ENCODE results near the gene GJB3.
A peak's percentile ranks its signal among the peaks of the same experiment; 100 is the strongest.
"Not testable (repeated sequence)": the region's sequence is repeated elsewhere in the genome, so short reads cannot be mapped to it uniquely, and the experiment has no call there.

GJB3 gene

DNA sequence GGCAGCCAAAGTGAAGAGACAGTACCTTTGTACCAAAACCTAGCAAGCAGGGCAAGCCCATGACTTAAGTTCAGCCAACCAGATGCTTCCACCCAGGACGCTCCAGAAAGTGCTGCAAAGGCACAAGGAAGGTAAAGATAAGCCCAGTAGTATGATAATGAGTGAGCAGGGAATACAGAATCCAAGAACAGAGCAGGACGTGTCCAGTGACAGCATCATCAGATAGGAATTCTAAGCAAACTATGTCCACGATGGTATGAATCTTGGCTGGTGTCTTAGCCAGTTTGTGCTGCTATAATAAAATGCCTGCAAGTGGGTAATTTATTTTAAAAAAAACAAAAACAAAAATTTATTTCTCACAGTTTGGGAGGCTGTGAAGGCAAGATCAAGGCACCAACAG, 25.4 kb downstream of the GJB3 start:
- CTCF ChIA-PET: no interaction called here
- POLR2A ChIA-PET (ENCODE audit: low non-redundant PET): no interaction called here
- H3K27ac ChIP-seq: no peak overlapping the region
- DNase-seq (ENCODE audit: low spot score): peak; percentile 21
- TF ChIP-seq, protein P1, sequence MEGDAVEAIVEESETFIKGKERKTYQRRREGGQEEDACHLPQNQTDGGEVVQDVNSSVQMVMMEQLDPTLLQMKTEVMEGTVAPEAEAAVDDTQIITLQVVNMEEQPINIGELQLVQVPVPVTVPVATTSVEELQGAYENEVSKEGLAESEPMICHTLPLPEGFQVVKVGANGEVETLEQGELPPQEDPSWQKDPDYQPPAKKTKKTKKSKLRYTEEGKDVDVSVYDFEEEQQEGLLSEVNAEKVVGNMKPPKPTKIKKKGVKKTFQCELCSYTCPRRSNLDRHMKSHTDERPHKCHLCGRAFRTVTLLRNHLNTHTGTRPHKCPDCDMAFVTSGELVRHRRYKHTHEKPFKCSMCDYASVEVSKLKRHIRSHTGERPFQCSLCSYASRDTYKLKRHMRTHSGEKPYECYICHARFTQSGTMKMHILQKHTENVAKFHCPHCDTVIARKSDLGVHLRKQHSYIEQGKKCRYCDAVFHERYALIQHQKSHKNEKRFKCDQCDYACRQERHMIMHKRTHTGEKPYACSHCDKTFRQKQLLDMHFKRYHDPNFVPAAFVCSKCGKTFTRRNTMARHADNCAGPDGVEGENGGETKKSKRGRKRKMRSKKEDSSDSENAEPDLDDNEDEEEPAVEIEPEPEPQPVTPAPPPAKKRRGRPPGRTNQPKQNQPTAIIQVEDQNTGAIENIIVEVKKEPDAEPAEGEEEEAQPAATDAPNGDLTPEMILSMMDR (conservative IDR thresholded peaks at IDR 0.05; ENCODE audit: low read depth): no peak

DNA sequence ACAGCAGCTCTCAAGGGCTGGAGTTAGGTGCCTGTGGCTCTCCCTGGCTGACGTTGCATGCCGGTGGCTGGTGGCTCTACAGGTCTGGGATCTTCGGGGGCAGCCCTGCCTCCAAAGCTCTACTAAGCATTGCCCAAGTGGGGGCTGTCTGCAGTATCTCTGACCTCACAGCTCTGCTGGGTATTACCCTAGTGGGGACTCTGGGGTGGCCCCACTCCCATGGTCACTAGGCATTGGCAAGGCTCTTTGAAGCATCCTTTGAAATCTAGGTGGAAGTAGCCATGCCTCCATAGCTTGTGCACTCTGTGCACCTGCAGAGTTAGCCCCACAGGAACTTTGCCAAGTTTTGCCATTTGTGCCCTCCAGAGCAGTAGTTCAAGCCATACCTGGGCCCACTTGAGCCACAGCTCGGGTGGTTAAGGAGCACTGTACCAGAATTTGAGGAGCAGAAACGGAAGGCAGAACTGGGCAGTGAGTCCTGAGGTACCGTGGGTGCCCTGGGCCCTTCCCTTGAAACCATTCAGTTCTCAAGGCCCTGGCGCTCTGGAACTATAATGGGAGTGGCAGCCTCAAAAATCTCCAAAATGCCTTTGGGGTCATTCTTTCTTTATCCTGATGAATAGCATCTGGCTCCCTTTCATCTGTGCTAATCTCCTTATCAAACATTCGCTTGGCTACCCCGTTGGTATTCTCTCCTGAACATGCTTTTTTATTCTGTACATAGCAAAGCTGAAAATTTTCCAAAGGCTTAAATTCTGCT, 27.2 kb downstream of the GJB3 start:
- TF ChIP-seq, protein P1 (conservative IDR thresholded peaks at IDR 0.05; ENCODE audit: low read depth): no peak

DNA sequence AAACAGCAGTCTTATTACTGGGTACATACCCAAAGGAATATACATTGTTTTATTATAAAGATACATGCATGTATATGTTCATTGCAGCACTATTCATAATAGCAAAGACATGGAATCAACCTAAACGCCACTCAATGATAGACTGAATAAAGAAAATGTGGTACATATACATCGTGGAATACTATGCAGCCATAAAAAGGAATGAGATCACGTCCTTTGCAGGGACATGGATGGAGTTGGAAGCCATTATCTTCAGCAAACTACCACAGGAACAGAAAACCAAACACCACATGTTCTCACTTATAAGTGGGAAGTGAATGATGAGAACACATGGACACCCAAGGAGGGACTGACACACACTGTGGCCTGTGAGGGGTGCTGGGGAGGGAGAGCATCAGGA, 29.8 kb downstream of the GJB3 start:
- DNase-seq (ENCODE audit: low spot score); CTCF ChIA-PET; H3K27ac ChIP-seq; POLR2A ChIA-PET (ENCODE audit: low non-redundant PET): not testable (repeated sequence)

More for the DNA sequence above, 27.2 kb downstream of the GJB3 start:
- DNase-seq (ENCODE audit: low spot score): no peak
- ChIA-PET POLR2A (ENCODE audit: low non-redundant PET) (no interaction called here), CTCF (no interaction called here)
- H3K27ac ChIP-seq: no peak overlapping the region

DNA sequence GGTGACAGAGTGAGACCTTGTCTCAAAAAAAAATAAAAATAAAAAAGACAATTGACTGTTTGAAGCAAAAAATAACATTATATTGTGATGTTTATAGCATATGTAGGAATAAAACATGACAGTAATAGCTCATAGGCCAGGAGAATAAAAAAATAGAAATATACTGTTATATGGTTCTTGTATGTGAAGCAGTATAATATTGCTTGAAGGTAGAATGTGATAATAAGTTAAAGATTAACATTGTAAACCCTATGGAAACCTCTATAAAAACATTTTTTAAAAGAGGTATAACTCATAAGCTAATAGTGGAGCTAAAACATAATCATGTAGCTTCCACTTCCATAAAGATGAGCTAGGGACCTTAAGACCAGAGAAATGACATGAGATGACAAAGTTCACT, 35.3 kb downstream of the GJB3 start:
- TF ChIP-seq, protein P1 (conservative IDR thresholded peaks at IDR 0.05; ENCODE audit: low read depth): no peak
- ChIA-PET CTCF (interaction anchor here (0.6 kb wide), 1 partner anchor 58 kb away, joined by 3 read pairs; no protein-coding TSS in a partner anchor), POLR2A (ENCODE audit: low non-redundant PET) (no interaction called here)
- no peak for DNase-seq (ENCODE audit: low spot score)
- H3K27ac ChIP-seq: no peak overlapping the region

DNA sequence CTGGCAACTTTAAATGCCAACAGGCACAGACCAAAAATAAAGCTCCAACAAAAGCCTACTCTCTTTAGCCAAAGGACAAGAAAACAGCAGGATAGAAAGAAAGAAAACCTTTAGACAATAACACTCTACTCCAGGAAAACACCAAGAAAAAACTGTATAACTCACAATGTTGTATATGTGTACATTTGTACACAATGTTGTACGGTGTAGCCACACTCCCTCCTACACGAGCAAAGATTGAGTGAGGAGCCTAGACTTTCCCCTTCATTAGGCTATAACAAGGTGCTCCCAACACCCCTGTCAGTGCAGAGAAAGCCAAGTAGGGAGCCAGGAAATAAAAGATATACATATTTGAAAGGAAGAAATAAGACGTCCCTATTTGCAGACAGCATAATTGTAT, 35.8 kb downstream of the GJB3 start:
- no peak overlapping the region for H3K27ac ChIP-seq
- TF ChIP-seq, protein P1 (conservative IDR thresholded peaks at IDR 0.05; ENCODE audit: low read depth): no peak
- CTCF ChIA-PET: interaction anchor here (0.6 kb wide), 2 partner anchors 58 to 473 kb away, joined by 3 read pairs; no protein-coding TSS in a partner anchor
- POLR2A ChIA-PET (ENCODE audit: low non-redundant PET): no interaction called here
- no peak for DNase-seq (ENCODE audit: low spot score)

DNA sequence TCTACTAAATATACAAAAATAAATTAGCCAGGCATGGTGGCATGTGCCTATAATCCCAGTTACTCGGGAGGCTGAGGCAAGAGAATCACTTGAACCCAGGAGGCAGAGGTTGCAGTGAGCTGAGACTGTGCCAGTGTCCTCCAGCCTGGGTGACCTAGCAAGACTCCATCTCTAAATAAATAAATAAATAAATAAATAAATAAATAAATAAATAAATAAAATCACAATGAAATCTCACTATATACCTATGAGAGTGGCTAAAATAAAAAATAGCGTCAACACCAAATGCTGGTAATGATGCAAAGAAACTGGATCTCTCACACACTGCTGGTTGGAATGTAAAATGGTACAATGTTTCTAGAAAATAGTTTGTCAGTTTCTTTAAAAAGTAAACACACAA, 37.8 kb downstream of the GJB3 start:
- CTCF ChIA-PET; H3K27ac ChIP-seq; DNase-seq (ENCODE audit: low spot score); POLR2A ChIA-PET (ENCODE audit: low non-redundant PET): not testable (repeated sequence)

DNA sequence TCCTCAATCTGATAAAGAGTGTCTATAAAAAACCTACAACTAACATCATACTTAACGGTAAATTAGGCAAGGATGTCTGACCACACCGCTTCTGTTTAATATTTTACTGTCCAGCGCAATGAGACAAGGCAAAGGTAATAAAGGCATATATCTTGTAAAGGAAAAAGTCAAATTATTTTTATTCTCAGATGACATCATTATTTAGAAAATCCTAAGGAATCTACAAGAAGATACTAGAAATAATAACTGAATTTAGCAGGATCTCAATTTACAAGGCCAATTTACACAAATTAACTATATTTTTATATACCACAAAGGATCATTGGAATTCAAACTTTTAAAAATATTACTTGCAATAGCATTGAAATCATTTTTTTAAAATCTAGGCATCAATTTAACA, 41.2 kb downstream of the GJB3 start:
- TF ChIP-seq, protein P1 (conservative IDR thresholded peaks at IDR 0.05; ENCODE audit: low read depth): no peak
- ChIA-PET POLR2A (ENCODE audit: low non-redundant PET) (no interaction called here), CTCF (no interaction called here)
- no peak overlapping the region for H3K27ac ChIP-seq
- DNase-seq (ENCODE audit: low spot score): no peak

Measured in RWPE1 (cell line).